ENCODE measurements around the gene PTPRN2.
"Not testable (repeated sequence)": the region's sequence is repeated elsewhere in the genome, so short reads cannot be mapped to it uniquely, and the experiment has no call there.

PTPRN2 gene

DNA sequence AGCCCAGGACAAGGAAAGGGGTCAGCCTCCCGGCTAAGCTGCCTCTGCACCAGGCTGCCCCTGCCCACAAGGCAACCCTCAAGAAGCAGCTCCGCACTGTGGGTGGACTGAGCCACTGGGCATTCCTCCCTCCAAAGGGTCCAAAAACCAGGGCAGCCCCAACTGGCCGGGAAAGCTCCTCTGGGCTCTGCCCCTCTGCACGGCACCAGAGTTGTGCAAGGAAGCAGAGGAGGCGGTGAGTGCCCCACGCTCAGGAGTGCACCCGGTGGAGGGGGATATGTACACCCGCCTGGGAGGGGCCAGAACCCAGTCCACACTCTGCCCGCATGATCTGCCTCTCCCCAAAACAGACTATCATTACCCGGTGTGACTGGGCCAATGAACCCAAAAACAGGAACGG, 43.8 kb downstream of the PTPRN2 start:
- Histone ChIP-seq H3K9ac (ENCODE audit: low read depth, low read length) (no peak overlapping the region), H3K9me3 (ENCODE audit: control insufficient read depth, insufficient read depth, low read length) (no peaks in the 10 kb centered on the region), H3K36me3 (ENCODE audit: insufficient read depth, low read length) (no peaks in the 10 kb centered on the region), H3K4me1 (ENCODE audit: insufficient read depth, low read length) (peaks cover 3% of the 10 kb centered on the region; the same call in 1 of the 2 replicates)

DNA sequence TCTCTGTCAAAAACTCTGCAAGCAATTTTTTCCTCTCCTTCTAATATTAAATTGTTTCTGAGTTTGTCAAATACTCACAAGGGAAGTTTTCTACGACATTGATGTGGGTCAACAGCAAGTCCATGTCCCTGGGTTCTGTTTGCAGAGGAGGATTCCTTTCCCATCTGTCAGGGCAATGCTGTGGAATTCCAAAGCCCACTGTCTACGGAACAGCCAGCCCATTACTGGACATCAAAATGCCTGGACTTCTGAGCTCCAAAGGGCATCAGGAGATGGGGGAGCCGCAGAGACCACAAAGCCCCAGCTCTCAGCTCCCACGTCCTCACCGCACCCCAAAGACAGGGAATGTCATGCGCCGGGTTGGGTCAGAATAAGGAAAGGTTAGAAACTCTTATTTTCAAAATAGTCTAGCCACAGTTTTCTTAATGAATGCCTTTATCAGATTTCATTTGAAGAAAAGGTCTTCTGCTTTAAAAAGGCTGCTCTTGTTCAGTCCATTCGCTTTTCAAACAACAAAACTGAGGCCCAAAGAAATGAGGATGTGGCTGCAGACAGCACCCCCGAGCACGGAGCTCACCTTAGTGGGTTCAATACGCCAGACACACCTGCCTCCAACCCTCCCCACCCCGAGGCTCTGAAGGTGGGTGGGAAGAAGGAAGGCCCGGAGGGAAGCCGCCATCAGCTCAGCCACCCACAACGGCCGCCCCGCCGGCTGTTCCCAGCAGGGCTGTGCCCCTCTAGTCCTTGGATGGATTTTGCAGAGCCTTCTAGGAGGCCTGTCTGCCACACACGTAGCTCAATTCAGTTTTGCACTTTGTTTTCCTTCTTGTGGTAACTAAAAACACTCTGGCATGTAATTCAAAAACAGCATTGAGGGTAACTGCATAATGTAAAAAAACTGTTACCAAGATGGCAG, 44.7 kb downstream of the PTPRN2 start:
- H3K9me3 ChIP-seq (ENCODE audit: control insufficient read depth, insufficient read depth, low read length): no peaks in the 10 kb centered on the region

DNA sequence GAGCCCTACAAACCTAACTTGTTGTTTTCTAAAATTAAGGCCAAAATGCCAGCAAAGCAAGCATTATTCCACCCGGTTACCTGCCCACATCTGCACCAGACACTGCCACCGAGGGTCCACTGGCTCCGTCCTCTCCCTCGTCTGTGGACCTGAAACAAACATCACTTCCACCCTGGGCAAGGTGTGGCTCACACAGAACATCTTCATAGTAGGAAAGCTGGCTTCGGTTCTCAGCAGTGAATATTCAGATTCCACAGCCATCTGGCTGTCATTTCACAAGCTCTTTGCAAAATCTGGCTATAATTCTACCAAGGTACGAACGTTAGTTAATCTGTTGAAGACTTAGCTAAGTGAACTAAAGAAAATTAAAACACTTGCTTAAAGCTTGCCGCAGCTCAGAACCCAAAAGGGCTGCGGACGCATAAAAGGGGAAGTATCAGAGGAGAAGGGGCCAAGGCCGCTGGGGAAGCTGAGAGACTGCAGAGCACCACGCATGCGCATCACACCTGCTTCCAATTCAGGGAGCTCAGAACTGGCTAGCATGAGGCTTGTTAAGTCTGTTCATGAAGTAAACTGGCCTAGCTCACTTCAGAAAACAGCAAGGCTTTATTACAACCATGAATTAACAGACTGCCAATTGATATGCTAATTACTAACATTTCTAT, 46.1 kb downstream of the PTPRN2 start:
- Histone ChIP-seq H3K9me3 (ENCODE audit: control insufficient read depth, insufficient read depth, low read length) (no peaks in the 10 kb centered on the region), H3K36me3 (ENCODE audit: insufficient read depth, low read length) (no peaks in the 10 kb centered on the region), H3K9ac (ENCODE audit: low read depth, low read length) (no peak overlapping the region), H3K4me1 (ENCODE audit: insufficient read depth, low read length) (peaks cover 3% of the 10 kb centered on the region; the same call in 1 of the 2 replicates)

More for the DNA sequence above, 44.7 kb downstream of the PTPRN2 start:
- Histone ChIP-seq H3K36me3 (ENCODE audit: insufficient read depth, low read length) (no peaks in the 10 kb centered on the region), H3K4me1 (ENCODE audit: insufficient read depth, low read length) (peaks cover 3% of the 10 kb centered on the region; the same call in 1 of the 2 replicates), H3K9ac (ENCODE audit: low read depth, low read length) (no peak overlapping the region)

DNA sequence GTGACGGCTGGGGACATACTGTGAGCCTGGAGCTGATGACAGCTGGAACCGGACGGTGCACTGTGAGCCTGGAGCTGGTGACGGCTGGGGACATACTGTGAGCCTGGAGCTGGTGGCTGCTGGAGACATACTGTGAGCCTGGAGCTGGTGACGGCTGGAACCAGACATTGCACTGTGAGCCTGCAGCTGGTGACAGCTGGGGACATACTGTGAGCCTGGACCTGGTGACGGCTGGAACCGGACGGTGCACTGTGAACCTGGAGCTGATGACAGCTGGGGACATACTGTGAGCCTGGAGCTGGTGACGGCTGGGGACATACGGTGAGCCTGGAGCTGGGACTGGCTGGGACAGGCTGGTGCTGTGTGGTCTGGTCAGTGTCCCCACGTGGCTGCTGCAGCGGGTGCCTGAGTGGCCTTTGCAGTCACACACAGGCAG, 47.9 kb downstream of the PTPRN2 start:
- peaks cover 3% of the 10 kb centered on the region; the same call in 1 of the 2 replicates for H3K4me1 ChIP-seq (ENCODE audit: insufficient read depth, low read length)
- no peaks in the 10 kb centered on the region for H3K36me3 ChIP-seq (ENCODE audit: insufficient read depth, low read length)
- H3K9ac ChIP-seq (ENCODE audit: low read depth, low read length): no peak overlapping the region
- H3K9me3 ChIP-seq (ENCODE audit: control insufficient read depth, insufficient read depth, low read length): no peaks in the 10 kb centered on the region

DNA sequence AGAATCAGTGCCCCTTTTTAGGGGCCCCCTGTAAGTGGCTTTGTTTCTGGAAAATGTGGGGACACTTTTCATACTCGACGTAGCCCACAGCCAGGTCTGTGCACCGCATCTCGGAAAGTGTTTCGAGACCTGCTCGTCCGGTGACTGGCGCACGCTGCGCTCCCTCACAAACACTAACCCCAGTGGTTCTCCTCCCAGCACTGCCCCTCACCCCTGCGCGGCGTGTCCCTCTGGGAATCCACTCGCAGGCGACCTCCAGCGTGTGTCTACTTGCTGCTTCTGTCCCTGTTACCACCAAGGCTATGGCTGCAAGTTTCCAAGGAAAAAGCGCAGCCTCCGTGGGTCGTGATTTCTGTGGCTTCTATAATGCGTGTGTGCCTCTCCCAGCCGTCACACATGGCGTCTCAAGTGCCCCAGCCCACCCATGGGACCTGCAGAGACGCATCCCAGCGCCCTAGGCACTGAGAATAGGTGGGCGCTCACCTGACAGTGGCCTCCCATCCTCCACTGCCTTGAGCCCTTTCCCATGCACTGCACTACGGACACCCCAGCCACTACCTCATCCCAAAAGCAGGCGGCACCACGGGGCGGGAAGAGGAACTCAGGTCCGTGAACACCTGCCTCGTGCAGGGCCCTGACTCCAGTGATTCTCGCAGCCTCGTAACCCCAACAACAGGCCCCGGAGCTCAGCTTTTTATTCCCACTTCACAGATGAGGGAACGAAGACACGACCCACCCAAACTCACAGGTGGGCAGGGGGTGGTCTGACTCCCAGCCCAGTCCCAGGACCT, 49.3 kb downstream of the PTPRN2 start:
- H3K9ac ChIP-seq (ENCODE audit: low read depth, low read length): no peak overlapping the region
- H3K9me3 ChIP-seq (ENCODE audit: control insufficient read depth, insufficient read depth, low read length): no peaks in the 10 kb centered on the region
- no peaks in the 10 kb centered on the region for H3K36me3 ChIP-seq (ENCODE audit: insufficient read depth, low read length)
- peaks cover 3% of the 10 kb centered on the region; the same call in 1 of the 2 replicates for H3K4me1 ChIP-seq (ENCODE audit: insufficient read depth, low read length)

DNA sequence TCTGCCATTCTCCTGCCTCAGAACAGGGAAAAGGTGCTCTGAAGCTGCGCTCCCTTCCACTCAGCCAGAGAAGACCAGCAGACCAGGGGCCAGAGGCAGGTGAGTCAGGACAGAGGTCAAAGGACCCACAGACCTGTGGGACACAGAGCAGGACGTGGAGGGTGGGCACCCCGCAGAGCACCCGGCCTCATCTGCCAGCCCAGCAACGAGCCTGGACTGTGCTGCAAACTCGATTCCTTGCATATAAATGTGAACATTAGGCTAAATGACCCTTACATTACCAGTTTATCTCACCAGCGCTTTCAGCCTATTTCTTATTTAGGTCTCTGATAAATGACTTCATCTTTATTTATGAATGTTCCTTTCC, 50.1 kb downstream of the PTPRN2 start:
- H3K4me1 ChIP-seq (ENCODE audit: insufficient read depth, low read length): peaks cover 3% of the 10 kb centered on the region; the same call in 1 of the 2 replicates
- H3K36me3 ChIP-seq (ENCODE audit: insufficient read depth, low read length): no peaks in the 10 kb centered on the region
- no peaks in the 10 kb centered on the region for H3K9me3 ChIP-seq (ENCODE audit: control insufficient read depth, insufficient read depth, low read length)
- H3K9ac ChIP-seq (ENCODE audit: low read depth, low read length): no peak overlapping the region

DNA sequence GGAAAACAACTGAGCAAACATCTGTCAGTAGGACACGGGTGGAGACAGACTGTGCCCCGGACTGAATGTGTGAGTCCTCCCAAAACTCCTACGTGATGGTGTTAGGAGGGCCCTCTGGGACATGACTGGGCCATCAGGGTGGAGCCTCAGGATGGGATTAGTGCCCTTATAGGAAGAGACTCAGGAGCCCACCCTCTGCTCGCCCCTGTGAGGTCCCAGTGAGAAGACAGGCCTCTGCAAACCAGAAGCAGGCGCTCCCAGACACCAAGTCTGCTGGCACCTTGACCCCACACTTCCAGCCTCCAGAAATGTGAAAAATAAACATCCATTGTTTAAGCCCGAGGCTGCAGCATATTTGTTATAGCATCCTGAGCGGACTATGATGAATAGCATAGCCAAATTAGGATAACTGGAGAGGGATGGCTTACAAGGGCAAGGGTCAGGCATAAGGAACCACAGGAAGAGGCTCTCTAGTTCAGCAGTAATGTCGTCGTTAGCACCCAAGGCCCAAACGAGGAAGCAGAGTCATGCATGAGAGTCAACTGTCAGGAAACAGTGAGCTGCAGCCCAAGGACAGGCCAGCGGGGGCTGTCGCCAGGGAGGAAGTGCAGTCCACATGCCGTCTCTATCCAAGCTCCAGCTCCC, 50.6 kb downstream of the PTPRN2 start:
- peaks cover 3% of the 10 kb centered on the region; the same call in 1 of the 2 replicates for H3K4me1 ChIP-seq (ENCODE audit: insufficient read depth, low read length)
- H3K9me3 ChIP-seq (ENCODE audit: control insufficient read depth, insufficient read depth, low read length): no peaks in the 10 kb centered on the region
- H3K9ac ChIP-seq (ENCODE audit: low read depth, low read length): no peak overlapping the region
- H3K36me3 ChIP-seq (ENCODE audit: insufficient read depth, low read length): no peaks in the 10 kb centered on the region

DNA sequence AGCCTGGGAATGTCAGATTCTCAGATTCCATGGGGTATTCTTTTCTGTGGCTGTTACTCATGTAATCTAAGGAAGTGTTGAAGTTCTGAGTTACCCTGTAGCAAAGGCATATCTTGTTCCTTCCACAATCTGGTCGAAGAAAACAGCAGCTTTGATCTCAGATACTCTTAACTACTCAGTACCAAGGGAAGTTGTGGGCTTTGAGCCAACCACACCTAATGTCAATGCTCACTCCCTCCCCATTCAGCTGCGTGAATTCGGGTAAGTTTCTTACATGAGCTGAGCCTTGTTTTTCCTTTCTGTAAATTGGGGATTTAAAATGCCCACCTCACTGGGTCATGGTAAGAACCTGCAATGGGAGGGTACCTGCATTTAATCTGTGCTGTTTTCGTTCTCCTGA, 52.5 kb downstream of the PTPRN2 start:
- no peak overlapping the region for H3K9ac ChIP-seq (ENCODE audit: low read depth, low read length)
- no peaks in the 10 kb centered on the region for H3K36me3 ChIP-seq (ENCODE audit: insufficient read depth, low read length)
- H3K4me1 ChIP-seq (ENCODE audit: insufficient read depth, low read length): no peaks in the 10 kb centered on the region
- no peaks in the 10 kb centered on the region for H3K9me3 ChIP-seq (ENCODE audit: control insufficient read depth, insufficient read depth, low read length)

DNA sequence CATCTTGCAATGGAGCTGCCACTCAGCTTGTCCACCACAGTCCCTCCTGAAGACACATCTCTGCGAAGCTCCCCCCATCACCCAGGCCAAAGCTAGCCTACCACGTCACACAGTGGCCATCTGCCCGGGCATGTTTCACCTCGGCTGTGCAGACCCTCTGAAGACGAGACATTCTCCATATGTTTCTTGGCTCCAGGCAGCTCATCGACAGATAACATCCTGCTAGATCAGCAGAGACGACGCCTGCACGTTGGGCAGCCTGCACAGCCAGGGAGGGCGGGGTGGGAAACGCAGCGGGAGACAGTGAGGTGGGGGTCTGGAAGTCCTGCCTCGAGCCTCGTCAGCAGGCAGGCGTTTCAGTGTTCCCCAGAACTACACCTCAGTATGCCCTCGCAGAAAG, 53.0 kb downstream of the PTPRN2 start:
- H3K36me3 ChIP-seq (ENCODE audit: insufficient read depth, low read length): no peaks in the 10 kb centered on the region
- H3K9ac ChIP-seq (ENCODE audit: low read depth, low read length): no peak overlapping the region
- H3K4me1 ChIP-seq (ENCODE audit: insufficient read depth, low read length): no peaks in the 10 kb centered on the region
- H3K9me3 ChIP-seq (ENCODE audit: control insufficient read depth, insufficient read depth, low read length): no peaks in the 10 kb centered on the region

DNA sequence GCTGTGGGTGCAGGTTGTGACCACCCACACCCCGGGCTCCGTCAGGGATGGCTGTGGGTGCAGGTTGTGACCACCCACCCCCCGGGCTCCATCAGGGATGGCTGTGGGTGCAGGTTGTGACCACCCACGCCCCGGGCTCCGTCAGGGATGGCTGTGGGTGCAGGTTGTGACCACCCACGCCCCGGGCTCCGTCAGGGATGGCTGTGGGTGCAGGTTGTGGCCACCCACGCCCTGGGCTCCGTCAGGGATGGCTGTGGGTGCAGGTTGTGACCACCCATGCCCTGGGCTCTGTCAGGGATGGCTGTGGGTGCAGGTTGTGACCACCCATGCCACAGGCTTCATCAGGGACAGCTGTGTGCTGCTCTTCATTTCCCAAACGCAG, 53.5 kb downstream of the PTPRN2 start:
- H3K9me3 ChIP-seq (ENCODE audit: control insufficient read depth, insufficient read depth, low read length); H3K36me3 ChIP-seq (ENCODE audit: insufficient read depth, low read length); H3K9ac ChIP-seq (ENCODE audit: low read depth, low read length); H3K4me1 ChIP-seq (ENCODE audit: insufficient read depth, low read length): not testable (repeated sequence)

DNA sequence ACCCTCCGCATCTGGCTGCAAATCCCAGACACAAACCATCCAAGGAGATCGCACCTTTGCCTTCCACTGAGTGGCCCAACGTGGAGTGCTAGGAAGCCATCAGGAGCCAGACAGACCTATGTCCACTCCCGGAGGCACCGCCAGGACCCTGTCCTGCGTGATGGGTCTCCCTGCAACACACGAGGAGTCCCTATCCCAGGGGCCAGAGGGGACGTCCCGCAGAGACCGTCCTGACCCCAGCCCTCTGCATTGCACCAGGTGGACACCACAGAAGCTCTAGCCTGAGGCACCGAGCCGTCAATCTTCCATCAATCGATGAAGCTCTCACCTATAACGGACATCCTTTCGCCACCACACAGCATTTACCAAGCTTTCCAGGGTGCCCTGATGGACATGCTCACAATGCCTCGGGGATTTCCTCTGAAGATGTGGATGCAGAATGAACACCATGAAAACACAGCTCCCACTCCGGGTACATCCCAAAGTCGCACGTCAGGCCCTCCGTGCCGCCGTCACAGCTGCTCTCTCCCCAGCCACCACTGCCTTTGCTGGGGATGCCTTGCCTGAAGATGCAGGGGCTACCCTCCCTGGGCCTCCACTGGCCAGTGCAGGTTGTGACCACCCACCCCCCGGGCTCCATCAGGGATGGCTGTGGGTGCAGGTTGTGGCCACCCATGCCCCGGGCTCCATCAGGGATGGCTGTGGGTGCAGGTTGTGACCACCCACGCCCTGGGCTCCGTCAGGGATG, 54.1 kb downstream of the PTPRN2 start:
- Histone ChIP-seq H3K9ac (ENCODE audit: low read depth, low read length) (no peak overlapping the region), H3K36me3 (ENCODE audit: insufficient read depth, low read length) (no peaks in the 10 kb centered on the region), H3K4me1 (ENCODE audit: insufficient read depth, low read length) (no peaks in the 10 kb centered on the region), H3K9me3 (ENCODE audit: control insufficient read depth, insufficient read depth, low read length) (no peaks in the 10 kb centered on the region)

DNA sequence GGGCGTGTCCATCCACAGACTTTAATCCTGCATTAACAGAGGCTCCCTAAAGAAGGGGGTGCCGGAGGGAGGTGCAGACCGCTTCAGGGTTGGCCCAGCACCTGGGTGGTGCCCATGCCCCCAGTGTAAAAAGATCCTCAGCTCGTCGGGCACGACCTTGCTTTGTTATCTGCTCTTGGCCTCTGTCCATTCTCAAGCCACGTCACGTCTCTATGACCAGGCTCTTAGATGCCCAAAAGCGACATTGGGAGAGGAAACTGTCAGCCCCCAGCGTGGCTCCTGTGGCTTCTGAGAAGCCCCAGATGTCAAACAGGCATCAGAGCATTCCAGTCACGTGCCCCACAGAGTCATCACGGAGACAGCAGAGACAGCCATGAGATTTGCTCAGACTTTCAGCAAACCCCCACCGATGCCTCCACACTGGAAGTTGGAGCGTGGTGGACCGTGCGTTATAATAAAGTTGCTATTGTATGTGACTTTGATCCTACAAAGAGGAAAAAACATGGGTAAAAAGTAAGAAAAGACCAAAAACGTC, 55.5 kb downstream of the PTPRN2 start:
- Histone ChIP-seq H3K36me3 (ENCODE audit: insufficient read depth, low read length) (no peaks in the 10 kb centered on the region), H3K9me3 (ENCODE audit: control insufficient read depth, insufficient read depth, low read length) (no peaks in the 10 kb centered on the region), H3K9ac (ENCODE audit: low read depth, low read length) (no peak overlapping the region), H3K4me1 (ENCODE audit: insufficient read depth, low read length) (no peaks in the 10 kb centered on the region)

DNA sequence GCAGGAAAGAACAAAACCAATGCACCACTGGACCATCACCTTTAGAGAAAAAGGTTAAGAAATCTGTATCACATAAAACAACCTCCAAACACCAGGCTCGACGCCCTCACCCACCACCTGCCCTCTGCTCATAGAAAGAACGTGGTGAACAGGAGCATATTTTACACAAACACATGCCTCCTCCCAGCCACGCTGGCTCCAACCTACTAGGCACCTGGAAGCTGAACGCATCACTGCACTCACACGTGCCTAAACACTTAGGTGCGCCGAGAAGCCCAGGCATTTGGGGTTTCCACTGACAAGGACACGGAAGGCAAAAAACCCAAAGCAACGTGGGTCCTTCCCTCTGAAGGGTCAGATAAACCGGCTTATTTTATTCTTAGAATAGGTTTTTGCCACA, 56.0 kb downstream of the PTPRN2 start:
- Histone ChIP-seq H3K36me3 (ENCODE audit: insufficient read depth, low read length) (no peaks in the 10 kb centered on the region), H3K9me3 (ENCODE audit: control insufficient read depth, insufficient read depth, low read length) (no peaks in the 10 kb centered on the region), H3K4me1 (ENCODE audit: insufficient read depth, low read length) (no peaks in the 10 kb centered on the region), H3K9ac (ENCODE audit: low read depth, low read length) (no peak overlapping the region)

All from ES-I3 (cell line).